ENCODE measurements around the gene BHLHE41.
A peak's percentile ranks its signal among the peaks of the same experiment; 100 is the strongest.

The BHLHE41 gene

DNA sequence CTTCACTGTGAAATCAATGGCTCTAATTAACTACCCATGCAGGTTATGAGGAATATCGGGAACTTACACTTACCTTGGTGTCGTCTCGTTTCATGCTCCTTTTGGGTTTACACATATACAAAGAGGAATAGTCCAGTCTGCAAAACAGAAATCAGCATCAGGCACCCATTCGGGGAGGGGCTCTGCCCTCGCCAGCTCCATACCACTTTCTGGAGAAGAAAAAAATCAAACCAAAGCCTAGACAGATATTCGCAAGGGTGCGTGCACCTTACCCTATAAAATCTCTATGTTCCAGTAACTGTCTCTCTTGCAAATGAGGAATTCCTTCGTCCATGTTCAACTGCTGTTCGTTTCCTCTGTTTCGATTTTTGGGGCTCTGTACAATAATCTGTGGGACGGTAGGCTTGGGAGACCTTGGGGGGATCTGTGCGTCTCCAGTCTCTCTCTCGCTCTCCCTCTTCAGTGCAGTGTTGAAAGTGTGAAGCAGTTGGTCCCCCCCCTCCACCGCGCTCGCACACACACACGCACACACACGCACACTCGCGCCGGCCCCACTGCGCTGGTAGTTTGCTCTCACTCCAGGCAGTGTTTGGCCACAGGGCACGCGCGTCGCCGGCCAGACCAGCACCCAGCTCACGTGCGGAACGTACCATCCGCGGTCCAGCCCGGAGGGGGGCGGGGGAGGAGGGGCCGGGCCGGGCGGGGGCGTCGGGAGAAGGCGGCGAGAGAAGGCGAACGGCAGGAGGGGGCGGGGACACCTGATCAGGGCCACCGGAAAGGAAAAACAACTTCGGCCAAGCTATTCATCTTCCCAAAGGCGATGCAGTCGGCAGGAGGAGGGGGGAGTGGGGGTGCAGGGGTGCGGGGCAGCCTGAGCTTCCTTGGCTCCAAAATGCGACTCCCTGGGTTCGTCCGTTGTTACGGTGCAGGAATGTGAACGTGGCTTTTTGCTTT is at the start of gene BHLHE41:
TSS of gene BHLHE41 (minus strand) at position 592 of the 954 bp plus-strand sequence. CDS start at position 334, 258 bp downstream.
- DNase-seq: no peak

DNA sequence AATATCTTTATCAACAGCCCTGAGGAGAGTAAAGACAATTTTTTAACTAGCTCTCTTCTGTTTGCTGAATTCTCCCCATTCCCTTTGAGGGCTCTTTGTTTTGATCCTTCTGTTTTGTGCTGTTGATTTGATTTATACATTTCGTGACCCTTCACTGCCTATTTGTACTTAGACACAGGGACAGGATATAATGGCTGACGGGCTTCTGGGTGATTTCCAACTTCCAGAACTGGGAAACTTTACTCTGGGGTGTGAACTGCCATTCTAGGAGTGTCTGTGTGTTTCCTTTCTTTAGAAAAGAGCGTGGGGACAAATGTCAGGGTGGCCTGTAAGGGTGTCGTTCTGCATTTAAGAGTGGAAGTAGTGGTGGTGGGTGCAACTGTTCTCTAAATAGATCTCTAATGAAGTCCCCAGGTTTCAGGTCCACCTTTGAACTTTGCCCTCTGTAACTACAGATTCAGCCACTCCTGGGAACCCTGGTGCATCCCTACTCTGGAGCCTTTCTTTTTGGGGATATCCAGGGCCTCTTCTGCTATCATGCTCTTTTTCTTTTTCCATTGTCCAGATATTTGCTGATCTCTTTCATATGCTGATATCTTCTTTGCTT is 48.2 kb upstream of the BHLHE41 start:
- no peak for DNase-seq

DNA sequence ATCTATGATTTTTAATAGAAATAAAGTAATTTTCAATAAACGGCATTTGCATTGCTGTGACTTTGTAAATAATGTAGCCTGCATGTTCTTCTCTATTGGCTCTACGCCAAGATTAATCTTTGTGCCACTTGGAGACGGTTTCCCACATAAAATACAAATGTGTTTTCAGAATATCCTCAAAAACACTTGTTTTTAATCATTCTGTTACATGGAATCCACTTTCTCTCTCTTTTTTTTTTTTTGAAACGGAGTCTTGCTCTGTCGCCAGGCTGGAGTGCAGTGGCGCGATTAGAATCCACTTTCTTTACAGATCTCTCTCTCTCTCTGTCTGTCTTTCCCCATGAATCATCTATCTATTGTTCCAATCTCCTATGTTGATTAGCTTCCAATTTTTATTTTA is 47.7 kb upstream of the BHLHE41 start:
- no peak for DNase-seq

DNA sequence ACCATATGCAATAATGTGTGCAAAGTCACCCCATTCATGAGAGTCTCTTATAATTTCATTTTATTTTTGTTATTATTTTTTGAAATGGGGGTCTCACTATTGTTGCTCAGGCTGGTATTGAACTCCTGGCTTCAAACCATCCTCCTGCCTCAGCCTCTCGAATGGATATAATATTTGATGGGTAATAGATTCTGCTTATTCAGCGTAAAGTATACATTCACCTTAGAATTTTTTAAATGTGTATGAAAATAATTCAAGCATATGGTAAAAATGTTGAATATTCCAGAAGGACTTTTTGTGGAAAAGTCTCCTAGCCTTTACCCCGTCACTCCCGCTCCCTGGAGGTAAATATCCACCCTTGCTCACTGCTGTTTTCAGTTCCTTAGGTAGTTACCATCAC is 47.2 kb upstream of the BHLHE41 start:
- no peak for DNase-seq

DNA sequence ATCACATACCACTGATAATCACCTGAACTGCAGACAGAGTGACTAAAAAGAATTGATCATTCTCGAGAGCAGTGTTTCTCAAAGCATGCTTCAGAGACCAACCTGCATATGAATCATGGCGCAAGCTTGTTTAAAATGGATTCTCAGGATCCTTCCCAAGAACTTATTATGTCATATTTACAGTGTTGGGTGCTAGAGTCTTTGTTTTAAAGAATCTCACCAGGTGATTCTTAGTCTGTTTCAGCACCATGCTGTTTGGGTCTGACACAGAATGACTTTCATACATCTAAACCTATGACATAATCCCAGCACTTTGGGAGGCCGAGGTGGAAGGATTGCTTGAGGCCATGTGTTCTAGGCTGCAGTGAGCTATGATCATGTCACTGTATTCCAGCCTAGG is 39.3 kb upstream of the BHLHE41 start:
- no peak for DNase-seq

DNA sequence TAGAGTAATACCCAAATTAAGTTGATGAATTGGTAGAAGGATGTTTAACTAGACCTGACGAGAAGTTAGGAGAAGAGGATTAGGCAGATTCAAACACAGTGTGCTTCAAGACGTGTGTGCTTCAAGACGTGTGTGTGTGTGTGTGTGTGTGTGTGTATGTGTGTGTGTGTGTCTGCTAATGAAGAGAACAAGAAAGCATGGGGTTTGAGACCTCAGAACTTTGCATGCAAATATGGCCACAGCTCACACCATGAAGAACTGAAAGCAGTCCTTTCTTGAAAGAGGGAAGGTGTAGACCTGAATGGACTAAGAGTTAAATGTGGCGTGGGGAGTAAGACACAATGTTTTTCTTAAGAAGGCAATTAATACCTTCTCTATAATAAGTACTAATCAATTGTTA is 38.1 kb upstream of the BHLHE41 start:
- no peak for DNase-seq

DNA sequence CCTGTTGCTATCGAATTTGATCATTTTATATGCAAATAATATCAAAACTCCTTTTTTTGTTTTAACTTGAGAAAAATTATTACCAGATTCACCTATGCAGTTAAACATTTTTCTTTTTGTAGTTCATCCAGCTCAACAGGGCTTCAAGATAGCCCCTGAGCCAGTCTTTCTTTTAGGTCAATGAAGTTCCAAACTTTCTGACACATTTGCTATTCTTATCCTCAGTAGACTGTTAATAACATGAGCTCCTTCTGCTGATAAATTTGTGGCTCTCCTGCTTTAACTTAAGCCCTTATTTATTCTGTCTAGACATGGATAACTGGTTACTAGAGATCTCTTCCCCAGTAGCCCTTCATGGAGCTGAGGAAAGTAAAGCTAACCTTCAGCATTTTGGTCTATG is 37.3 kb upstream of the BHLHE41 start:
- no peak for DNase-seq

DNA sequence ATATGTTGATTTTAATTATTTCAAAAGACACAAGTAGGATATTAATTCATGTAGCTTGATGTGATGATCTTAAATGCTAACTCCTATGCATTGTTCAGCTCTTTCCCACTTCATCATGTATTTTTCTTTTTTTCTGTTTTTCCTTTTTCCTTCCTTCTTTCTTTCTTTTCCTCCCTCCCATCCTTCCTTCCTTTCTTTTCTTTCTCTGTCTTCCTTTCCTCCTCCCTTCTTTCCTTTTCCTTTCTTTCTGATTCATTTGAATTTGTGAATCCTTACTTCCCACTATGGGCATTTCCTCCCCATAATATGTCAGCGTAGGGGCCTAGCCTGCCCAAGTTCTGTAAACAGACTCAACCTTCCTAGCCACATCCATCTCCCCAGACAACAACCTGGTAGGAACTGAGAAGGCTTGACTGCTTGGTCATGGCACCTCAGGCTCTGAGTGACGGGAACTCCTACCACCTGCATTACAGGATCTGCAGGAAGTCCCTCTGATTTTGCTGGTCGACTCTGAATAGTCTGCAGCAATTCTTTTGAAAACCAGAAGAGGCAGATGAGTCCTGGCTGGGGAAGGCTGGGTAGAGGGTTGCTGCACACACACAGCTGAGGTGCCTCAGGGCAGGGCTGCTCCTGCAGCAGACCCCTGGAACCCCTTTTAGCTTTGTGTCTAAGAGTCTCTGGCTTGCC is 33.4 kb upstream of the BHLHE41 start:
- DNase-seq: no peak

DNA sequence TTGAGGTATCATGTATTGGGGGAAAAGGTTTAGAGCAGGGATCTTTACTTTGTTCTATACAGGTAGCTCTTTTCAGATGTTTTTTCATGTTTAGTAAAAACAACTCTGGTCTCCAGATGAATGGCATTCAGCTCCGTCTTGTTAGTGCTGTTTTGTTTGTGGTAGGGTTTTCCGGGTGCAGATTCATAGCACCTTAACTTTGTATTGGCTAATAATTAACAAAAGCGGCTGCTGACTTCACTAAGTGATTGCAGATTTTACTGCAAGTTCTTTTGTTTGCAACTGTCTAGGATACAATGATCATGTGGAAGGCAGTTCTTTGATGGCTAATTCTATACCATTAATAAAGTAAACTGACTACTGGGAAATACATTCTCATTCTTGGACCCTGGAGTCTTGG is 32.2 kb upstream of the BHLHE41 start:
- DNase-seq: no peak

DNA sequence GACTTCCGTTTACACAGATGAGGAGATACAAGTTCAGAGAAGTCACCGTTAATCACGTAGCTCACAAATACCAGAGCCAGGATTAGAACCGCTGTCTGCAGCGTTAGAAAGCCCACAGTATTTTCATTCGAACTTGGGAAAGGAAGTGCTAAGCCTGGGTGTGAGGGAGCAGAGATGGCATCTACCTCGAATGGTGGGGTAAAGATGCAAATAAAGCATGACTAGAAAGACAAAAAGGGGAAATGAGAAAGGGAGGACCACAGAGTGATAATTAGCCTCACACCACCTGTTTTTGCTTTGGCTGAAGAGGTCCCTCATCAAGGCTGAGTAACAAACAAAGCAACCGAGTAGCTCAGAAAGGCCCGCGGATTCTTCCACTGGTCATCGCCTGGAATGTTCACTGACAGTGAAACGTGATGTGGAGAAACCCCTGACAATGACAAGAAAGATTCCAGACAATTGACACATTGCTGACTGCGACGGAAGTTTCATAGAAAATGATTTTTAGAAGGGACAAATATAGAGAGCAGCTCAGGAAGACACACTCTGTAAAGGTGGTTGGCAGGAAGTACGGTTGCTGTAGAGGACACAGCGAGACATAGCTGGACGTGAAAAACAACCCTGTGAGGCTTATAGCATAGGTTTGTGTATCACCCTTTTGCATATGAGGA is 31.5 kb upstream of the BHLHE41 start:
- peak; percentile 37 for DNase-seq

DNA sequence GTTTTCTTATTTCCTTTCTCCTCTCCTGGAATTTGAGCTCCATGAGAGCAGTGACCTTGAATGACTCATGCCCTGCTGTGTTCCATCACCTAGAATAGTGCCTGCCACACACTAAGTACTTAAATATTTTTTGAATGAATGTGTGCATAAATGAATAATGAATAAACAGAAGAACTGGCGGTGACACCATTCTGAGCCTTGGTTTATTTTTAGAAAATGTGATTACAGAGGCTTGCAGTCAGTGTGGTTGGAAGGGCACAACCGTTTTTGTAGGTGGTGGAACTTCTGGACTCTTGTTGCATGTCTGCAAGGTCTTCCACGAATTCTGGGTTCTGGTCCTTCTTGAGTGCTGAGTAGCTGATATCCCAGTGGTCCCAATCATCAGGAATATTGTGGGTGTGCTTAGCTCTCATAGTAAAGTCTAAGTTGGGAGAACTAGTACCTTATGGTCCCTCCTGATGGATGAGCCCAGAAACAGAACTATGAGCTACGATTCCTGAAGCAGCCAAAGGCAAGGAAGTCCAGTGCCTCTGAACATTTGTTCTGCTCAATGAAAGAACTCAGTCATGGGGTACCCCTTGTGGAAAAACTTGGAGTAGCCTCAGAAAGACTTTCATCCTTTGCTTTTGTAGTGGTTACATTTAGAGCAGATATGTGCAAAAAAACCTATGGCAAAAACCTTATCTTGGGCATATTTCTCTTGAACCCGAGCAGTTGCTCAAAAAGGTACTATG is 28.8 kb upstream of the BHLHE41 start:
- no peak for DNase-seq

DNA sequence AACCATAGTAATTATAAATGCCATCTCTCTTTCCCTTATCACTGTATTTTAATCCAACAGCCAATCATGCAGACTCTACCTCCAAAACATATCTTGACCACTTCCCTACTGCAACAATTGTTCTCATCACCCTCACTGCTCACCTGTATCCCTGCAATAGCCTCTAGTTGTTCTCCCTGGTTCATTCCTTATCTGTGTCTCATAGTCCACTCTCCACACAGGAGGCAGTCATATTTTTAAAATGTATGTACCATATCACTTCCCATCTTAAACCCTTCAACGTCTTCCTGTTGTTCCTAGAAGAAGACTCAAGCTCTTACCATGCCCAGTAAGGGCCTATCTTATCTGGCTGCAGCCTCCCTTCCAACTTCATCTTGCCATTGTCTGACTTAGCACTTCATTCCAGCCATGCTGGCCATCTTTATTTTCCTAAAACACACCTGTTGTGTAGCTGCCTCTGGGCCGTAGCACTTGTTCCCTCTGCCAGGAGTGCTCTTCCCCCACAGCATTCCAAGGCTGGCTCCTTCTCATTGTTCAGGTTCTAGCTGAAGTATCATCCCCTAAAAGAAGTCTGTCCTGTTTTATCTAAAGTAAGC is 27.8 kb upstream of the BHLHE41 start:
- DNase-seq: no peak

DNA sequence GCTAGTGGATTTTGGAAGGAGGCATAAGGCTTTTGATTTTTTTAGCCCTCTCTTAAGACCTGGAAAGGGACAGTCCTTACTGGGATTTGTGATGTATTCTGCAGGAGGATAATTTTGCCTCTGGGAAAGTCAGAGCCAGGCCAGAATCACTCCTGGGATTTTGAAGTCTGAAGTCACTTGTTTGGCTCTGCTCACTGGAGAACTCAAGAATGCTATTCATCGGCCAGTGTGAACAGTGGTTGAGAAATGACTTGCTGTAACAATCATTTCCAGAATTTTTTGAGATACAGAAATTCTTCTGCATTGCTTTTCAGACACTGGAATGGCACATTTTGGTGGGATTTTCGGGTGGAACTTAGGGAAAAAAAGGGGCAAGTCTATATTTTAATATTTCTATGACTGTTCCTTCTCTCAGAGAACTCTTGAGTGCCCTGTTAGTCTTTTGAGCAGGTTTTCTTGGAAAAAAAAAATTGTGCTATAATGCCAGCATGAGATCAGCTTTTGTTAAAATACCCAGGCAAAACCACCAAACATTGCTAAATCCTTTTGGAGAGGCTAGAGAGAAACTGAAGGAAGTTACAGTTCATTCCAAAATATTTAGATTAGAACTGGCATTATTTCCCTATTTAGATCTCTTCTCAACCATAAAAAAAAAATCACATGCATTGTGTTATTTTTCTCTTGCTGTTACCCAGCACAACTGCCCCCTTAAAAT is 26.1 kb upstream of the BHLHE41 start:
- no peak for DNase-seq

DNA sequence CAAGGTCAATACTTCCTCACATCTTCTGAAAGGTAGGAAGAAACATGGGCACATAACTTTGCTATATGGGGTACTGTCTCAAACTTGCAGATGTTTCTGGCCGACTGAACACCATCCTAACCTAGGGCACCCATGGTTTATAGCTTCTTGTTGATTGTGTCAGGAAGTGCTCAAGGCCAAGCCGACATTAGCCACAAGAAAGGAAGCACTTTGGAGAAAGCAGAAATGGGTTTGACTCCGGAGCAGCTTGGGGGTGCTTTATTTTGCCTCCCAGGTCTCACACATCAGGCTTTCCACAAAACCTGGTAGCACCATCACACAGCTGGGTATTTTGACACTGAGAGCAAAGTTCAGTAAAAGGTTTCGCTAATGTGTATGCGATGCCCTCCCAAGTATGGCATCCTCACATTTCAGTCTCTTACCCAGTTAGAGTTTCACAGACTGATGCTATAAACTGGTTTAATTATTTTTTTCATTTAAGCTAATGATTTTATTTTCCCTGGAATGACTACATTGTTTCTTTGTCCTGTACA is 25.2 kb upstream of the BHLHE41 start:
- DNase-seq: peak; percentile 67

DNA sequence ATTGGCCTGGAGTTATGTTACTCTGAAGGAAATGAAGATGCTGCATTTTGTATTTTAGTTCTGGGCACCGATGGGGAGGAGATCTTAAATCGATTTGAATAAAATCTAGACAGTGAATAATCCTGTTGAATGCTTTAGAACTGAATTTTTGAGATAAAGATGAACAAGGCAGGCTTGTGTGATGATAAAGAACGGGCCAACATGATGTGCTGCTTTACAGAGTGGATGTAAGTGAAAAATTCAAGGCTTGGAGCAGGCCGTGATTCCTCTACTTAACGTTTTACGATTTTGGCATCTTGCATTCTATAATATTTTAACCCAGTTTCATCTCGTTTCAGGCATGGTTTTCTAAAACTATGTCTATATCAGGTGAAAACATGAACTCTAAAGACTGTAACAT is 23.5 kb upstream of the BHLHE41 start:
- DNase-seq: no peak

DNA sequence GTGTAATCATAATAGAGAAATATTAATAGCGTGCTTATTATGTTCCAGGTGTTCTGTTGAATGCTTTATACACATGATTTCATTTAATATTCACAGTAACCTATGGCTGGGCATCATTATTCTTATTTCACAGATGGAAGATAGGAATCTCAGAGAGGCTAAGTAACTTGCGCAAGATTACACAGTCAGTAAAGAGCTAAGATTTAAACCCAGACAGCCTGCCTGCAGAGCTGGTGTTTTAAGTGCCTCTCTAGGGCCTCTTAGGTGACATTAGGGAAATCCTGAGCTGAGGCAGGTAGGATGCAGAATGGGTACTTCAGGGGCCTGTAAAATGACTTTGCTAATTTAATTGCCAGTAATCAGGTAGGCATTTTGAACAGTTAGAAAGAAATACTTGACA is 18.5 kb upstream of the BHLHE41 start:
- DNase-seq: no peak

DNA sequence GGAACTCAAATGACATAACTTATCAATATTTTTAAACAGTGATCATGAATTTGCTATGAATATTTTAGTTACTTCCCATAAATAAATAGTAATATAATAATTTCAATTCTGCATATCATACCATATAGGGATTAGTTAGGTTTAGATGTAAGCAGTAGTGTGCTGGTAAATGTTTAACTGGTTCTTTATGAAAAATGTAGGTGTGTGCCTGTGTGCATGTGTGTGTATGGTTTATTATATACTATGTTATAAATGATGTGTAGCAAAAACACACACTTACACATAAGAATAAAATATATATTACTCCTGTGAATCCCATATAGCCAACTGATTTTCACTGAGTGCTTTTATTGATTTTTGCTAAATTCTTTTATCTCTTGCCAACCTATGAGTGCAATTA is 14.0 kb upstream of the BHLHE41 start:
- no peak for DNase-seq

DNA sequence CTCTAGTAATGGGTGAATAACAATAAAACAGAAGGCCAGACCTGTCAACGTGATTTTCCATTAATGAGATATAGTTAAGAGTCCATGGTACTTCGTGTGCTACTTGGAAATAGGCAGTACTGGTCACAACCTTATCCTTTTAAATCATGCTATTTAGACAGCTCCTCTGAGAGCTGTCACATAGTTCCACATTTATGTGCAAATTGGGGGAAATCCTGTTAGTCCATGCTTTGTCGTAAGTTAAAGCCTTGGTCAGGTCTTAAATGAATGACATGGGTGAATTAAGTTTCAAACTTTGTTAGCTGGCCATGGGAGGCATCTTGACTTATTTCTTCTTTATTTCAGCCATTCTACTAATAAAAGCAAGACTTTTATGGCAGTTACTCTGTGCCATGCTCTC is 11.9 kb upstream of the BHLHE41 start:
- no peak for DNase-seq

DNA sequence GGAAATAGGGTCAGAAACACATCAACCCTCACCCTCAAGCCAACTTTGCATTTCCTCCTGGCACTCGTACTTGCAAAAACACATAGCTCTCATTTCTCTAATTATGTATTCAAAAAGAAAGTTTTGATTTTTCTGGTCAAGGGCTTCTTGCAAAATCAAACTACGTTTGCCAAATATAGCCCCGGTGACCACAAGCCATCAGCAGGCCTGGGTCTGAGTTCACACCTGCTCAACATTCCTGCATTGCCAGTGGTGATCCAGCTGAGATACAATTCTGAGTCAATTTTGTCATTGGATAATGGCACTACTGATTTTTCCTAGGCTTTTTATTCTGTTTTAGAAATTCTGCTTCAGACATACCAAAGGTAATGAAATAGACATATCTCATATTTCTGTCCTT is 10.7 kb upstream of the BHLHE41 start:
- DNase-seq: no peak

DNA sequence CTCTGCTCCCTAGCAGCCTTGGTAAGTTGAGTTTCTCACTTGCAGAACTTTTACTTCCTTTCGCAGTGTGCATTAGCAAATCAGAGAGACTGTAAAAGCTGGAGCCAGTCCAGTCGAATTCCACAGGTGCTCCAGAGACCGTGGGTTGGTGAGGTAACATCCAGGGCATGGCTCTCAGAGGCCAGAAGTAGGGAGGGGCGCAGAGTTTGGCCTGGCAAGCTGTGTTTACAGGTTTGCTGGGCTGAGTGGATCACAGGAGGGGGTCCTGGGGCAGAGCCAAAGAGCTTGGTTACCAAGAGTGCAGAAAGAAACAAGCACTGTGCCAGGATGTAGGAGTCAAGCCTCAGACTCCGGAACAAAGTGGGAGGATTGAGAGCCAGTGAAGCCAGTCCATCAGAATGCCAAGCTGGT is 10.2 kb upstream of the BHLHE41 start:
- DNase-seq: no peak

DNA sequence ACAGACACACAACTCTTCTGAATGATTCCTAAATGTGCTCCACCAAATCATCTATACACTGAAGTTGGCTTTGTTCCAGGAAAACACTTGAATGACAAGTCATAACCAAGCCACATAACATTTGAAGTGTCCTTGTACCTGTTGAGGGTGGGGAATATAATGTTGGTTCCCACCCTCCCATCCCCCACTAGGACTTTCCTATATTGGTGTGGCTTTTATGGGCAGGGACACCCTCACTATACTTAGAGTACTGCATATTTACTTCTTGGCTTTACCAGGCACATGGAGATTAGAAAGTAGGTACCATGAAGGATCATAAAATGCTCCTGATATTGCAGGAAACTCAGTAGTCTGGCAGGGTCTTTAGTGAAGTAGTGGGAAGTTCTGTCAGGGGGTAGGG is 9.7 kb upstream of the BHLHE41 start:
- no peak for DNase-seq

All from KG1 (cell line).